Endothelial cell of umbilical vein (primary cell): Measurements from ENCODE around the gene CACNB4. TPM values are rescaled to one million over a fixed set of nuclear protein-coding genes. Genes with fewer than 3 reads are reported as not detected.

ENCODE experiments used
- BruUV-seq: library from RNA; stranded (reverse); fragments of 400-500 nt; replicated peaks from 2 replicates; lab custom pipeline; 2021; lab: Mats Ljungman, UMichigan
- CTCF ChIA-PET: fragments of 300-600, 350-600 bp; sonication (Branson Sonifier 250); formaldehyde crosslinking; loops from one replicate; lab custom pipeline; 2021; ENCODE audit warnings: antibody characterized with exemption, inconsistent platforms; lab: Charles Lee
- POLR2A ChIA-PET: fragments of 300-600, 350-600 bp; sonication (Branson Sonifier 250); formaldehyde crosslinking; loops from one replicate; lab custom pipeline; 2021; ENCODE audit warnings: antibody characterized with exemption, inconsistent platforms; lab: Charles Lee
- DNase-seq: peaks from one replicate; pipeline ENCODE4 v3.0.0-alpha.2; 2011; ENCODE audit warnings: low read depth, low spot score
- FAIRE-seq: peaks from 2 replicates; lab custom pipeline; 2011; peaks lifted over from hg19 to GRCh38; lab: Jason Lieb, UNC
- H2AFZ ChIP-seq: 2 replicates; pipeline ENCODE4 v1.6.0; 2012; ENCODE audit warnings: low read depth, low read length, control low read depth, inconsistent platforms
- H3K27ac ChIP-seq: 2 replicates; pipeline ENCODE4 v1.5.1; 2011; ENCODE audit warnings: low read depth, mild to moderate bottlenecking, control low read depth, low read length, moderate library complexity; ENCODE audit not compliant: insufficient read depth
- H3K27me3 ChIP-seq, 2 experiments: 2 replicates each; pipeline versions ENCODE4 v1.6.0 to v1.6.1; 2011; ENCODE audit warnings: low read length in 2 of 2, mixed read lengths in 1 of 2; ENCODE audit not compliant: control insufficient read depth in 2 of 2, insufficient read depth in 2 of 2
- H3K36me3 ChIP-seq, 2 experiments: 2 replicates in 1 of 2; 3 replicates in 1 of 2; pipeline ENCODE4 v1.5.1; 2011; ENCODE audit warnings: low read length in 2 of 2, mild to moderate bottlenecking in 1 of 2, moderate library complexity in 1 of 2; ENCODE audit not compliant: control insufficient read depth in 2 of 2, insufficient read depth in 2 of 2; ENCODE audit errors: extremely low read depth in 1 of 2
- H3K4me1 ChIP-seq: 3 replicates; pipeline ENCODE4 v1.5.1; 2011; ENCODE audit warnings: mild to moderate bottlenecking, low read length; ENCODE audit not compliant: control insufficient read depth, insufficient read depth; ENCODE audit errors: extremely low read depth
- H3K4me2 ChIP-seq: 2 replicates; pipeline ENCODE4 v1.6.1; 2011; ENCODE audit warnings: low read length, control low read depth, mixed read lengths; ENCODE audit not compliant: insufficient read depth
- H3K4me3 ChIP-seq, 3 experiments: fragments of 200-600 bp in 1 of 3; sonication (generic), shearing (Covaris generic) in 1 of 3; replicated peaks in 1 of 3; 2 replicates each; pipeline ENCODE4 v1.5.1; 2011 to 2016; ENCODE audit warnings: control low read depth in 3 of 3, low read length in 3 of 3, mild to moderate bottlenecking in 2 of 3, inconsistent platforms in 1 of 3, low read depth in 1 of 3, moderate library complexity in 1 of 3; ENCODE audit not compliant: insufficient read depth in 1 of 3
- H3K79me2 ChIP-seq: 2 replicates; pipeline ENCODE4 v1.6.0; 2012; ENCODE audit warnings: low read length, inconsistent platforms; ENCODE audit not compliant: control insufficient read depth, insufficient read depth
- H3K9ac ChIP-seq: replicated peaks from 2 replicates; pipeline ENCODE3; 2011; ENCODE audit warnings: low read length, control low read depth; ENCODE audit not compliant: insufficient read depth; ENCODE audit errors: extremely low read depth
- H3K9me1 ChIP-seq: replicated peaks from 3 replicates; pipeline ENCODE4 v1.6.0; 2011; ENCODE audit warnings: mild to moderate bottlenecking, low read length; ENCODE audit not compliant: control insufficient read depth, insufficient read depth; ENCODE audit errors: extremely low read depth
- H3K9me3 ChIP-seq: replicated peaks from 2 replicates; pipeline ENCODE4 v1.5.1; 2012; ENCODE audit warnings: low read length, inconsistent platforms; ENCODE audit not compliant: control insufficient read depth, insufficient read depth
- H4K20me1 ChIP-seq: replicated peaks from 2 replicates; pipeline ENCODE3; 2011; ENCODE audit warnings: mild to moderate bottlenecking, low read length; ENCODE audit not compliant: control insufficient read depth, insufficient read depth; ENCODE audit errors: extremely low read depth
- CTCF ChIP-seq, 2 donors: IDR thresholded peaks; 1 replicate in 1 of 2; 2 replicates in 1 of 2; pipeline ENCODE4 v1.5.1; 2011; ENCODE audit warnings: low read length in 2 of 2, mild to moderate bottlenecking in 2 of 2, moderate library complexity in 2 of 2, control low read depth in 1 of 2, inconsistent platforms in 1 of 2, low read depth in 1 of 2; ENCODE audit not compliant: insufficient read depth in 1 of 2; ENCODE audit errors: extremely low read depth in 1 of 2
- EZH2 ChIP-seq: IDR thresholded peaks from 2 replicates; pipeline ENCODE4 v1.6.1; 2012; ENCODE audit warnings: borderline replicate concordance, low read depth, mild to moderate bottlenecking, moderate library complexity, low read length, inconsistent platforms; ENCODE audit not compliant: severe bottlenecking
- FOS ChIP-seq: IDR thresholded peaks from 2 replicates; pipeline ENCODE4 v1.6.1; 2011; ENCODE audit warnings: mild to moderate bottlenecking, low read length, moderate library complexity, borderline replicate concordance; ENCODE audit not compliant: insufficient read depth
- GATA2 ChIP-seq: IDR thresholded peaks from 2 replicates; pipeline ENCODE4 v1.7.0; 2011; ENCODE audit warnings: low read depth, mild to moderate bottlenecking, moderate library complexity, mixed read lengths, low read length; ENCODE audit not compliant: insufficient read length, insufficient read depth
- JUN ChIP-seq: IDR thresholded peaks from 2 replicates; pipeline ENCODE4 v1.6.1; 2011; ENCODE audit warnings: borderline replicate concordance, low read depth; ENCODE audit not compliant: insufficient read length, insufficient read depth
- MAX ChIP-seq: IDR thresholded peaks from 2 replicates; pipeline ENCODE4 v1.6.1; 2011; ENCODE audit not compliant: insufficient read depth, insufficient read length
- MYC ChIP-seq: IDR thresholded peaks from one replicate; pipeline ENCODE4 v1.6.1; 2011; ENCODE audit warnings: mild to moderate bottlenecking, low read depth, low read length
- POLR2A ChIP-seq: IDR thresholded peaks from 2 replicates; pipeline ENCODE4 v1.6.1; 2012; ENCODE audit warnings: low read depth, mild to moderate bottlenecking, control low read depth, low read length
- POLR2AphosphoS5 ChIP-seq: IDR thresholded peaks from 2 replicates; pipeline ENCODE4 v1.6.1; 2012; ENCODE audit warnings: low read depth, mild to moderate bottlenecking, control low read depth, low read length, moderate library complexity; ENCODE audit not compliant: insufficient read depth
- dilution Hi-C: fragments of 300-500 bp; cut with MboI; formaldehyde crosslinking; loops from one replicate; pipeline ENCODE4 v1.15.0; 2019; ENCODE audit warnings: low sequenced_read_pairs; ENCODE audit not compliant: extremely low pct_ligation_motif_present
- intact Hi-C: fragments of 100-400 bp; cut with micrococcal nuclease; formaldehyde crosslinking; loops from one replicate; pipeline ENCODE4 v1.10.0; 2022
- polyA plus RNA-seq, 4 experiments: library from polyadenylated mRNA; depleted of rRNA in 3 of 4; stranded (reverse) in 3 of 4; unstranded in 1 of 4; fragments of >200 nt; gene quantifications; 2 replicates each; pipeline versions ENCODE4 v1.2.1 to v1.2.3, GENCODE V29; 2011 to 2012; ENCODE audit warnings: missing spikeins in 1 of 4
- total RNA-seq: library from RNA; stranded (reverse); gene quantifications from 2 replicates; pipeline ENCODE4 v1.2.3, GENCODE V29; 2021

Gene CACNB4
- total and polyA plus RNA-seq, 2 donors (not counting 3 experiments of a cell fraction or from before 2014, with no cell fraction given) = 0.23 to 0.58 TPM

GRCh38 chr2:152065945-152066344 lies 32.9 kb downstream of the CACNB4 start:
- no TSS peak for BruUV-seq
- FAIRE-seq = no peak
- CTCF ChIA-PET = no interaction called here
- no peaks in the 10 kb centered on the region for H3K79me2 ChIP-seq
- intact Hi-C loops = no loop called here
- no peak for TF ChIP-seq MAX
- no peaks in the 10 kb centered on the region for H3K36me3 ChIP-seq
- H3K9me3 ChIP-seq = no peaks in the 10 kb centered on the region
- POLR2A ChIA-PET = no interaction called here
- H3K27ac ChIP-seq = no peak overlapping the region
- no peak overlapping the region for H3K4me2 ChIP-seq
- peaks cover 0 to 8% of the 10 kb centered on the region in 2 experiments for H3K27me3 ChIP-seq
- DNase-seq = no peak
- H4K20me1 ChIP-seq = no peaks in the 10 kb centered on the region
- H2AFZ ChIP-seq = no peak overlapping the region
- H3K4me1 ChIP-seq = no peaks in the 10 kb centered on the region
- no peak overlapping the region for H3K4me3 ChIP-seq
- dilution Hi-C loops = no loop called here
- H3K9me1 ChIP-seq = no peaks in the 10 kb centered on the region
- no peak overlapping the region for H3K9ac ChIP-seq

GRCh38 chr2:152064001-152064400 lies 34.8 kb downstream of the CACNB4 start:
- H3K9me3 ChIP-seq = no peaks in the 10 kb centered on the region
- no TSS peak for BruUV-seq

More at GRCh38 chr2:152064001-152064400, 34.8 kb downstream of the CACNB4 start:
- Histone ChIP-seq H3K9ac (no peak overlapping the region), H4K20me1 (no peaks in the 10 kb centered on the region), H3K4me1 (no peaks in the 10 kb centered on the region), H3K9me1 (no peaks in the 10 kb centered on the region), H2AFZ (no peak overlapping the region), H3K79me2 (no peaks in the 10 kb centered on the region), H3K4me2 (no peak overlapping the region), H3K27ac (no peak overlapping the region), H3K27me3 (peaks cover 0 to 8% of the 10 kb centered on the region in 2 experiments), H3K36me3 (no peaks in the 10 kb centered on the region), H3K4me3 (no peak overlapping the region)
- no peak for TF ChIP-seq EZH2
- TF ChIP-seq FOS = no peak
- no peak for TF ChIP-seq POLR2A
- TF ChIP-seq POLR2AphosphoS5 = no peak
- TF ChIP-seq GATA2 = no peak
- TF ChIP-seq MAX = no peak
- no peak for TF ChIP-seq MYC
- no peak for TF ChIP-seq JUN
- no peak for TF ChIP-seq CTCF (IDR thresholded peaks at IDR 0.05; ENCODE audit: extremely low read depth in 1 of 2, insufficient read depth in 1 of 2, low read depth in 1 of 2, low read length in 2 of 2)
- no peak for DNase-seq
- FAIRE-seq = no peak
- dilution Hi-C loops (no loop called here), intact Hi-C loops (no loop called here)
- POLR2A ChIA-PET = no interaction called here
- CTCF ChIA-PET = no interaction called here
